ENCODE measurements around the gene ASB9.
"Not testable (repeated sequence)": the region's sequence is repeated elsewhere in the genome, so short reads cannot be mapped to it uniquely, and the experiment has no call there.

Gene ASB9

GRCh38 chrX:15269618-15270521 lies at the start of gene ASB9:
Gene ASB9 (minus strand): TSS chrX:15270083. CDS start chrX:15269874, 209 bp downstream.
- no peak for DNase-seq (ENCODE audit: low read depth in 2 of 2)

GRCh38 chrX:15319075-15319474 lies 49.2 kb upstream of the ASB9 start:
- DNase-seq (ENCODE audit: low read depth in 2 of 2) = no peak

GRCh38 chrX:15315509-15315908 lies 45.6 kb upstream of the ASB9 start, which contains the start of gene ASB11:
Gene ASB11 (minus strand): TSS chrX:15315640. CDS start chrX:15315605, 35 bp downstream.
- DNase-seq (ENCODE audit: low read depth in 2 of 2) = no peak

GRCh38 chrX:15314472-15314871 lies 44.6 kb upstream of the ASB9 start:
- DNase-seq (ENCODE audit: low read depth in 2 of 2) = no peak

- DNase-seq (ENCODE audit: low read depth in 2 of 2) = no peak
Observed at GRCh38 chrX:15311119-15311518, 41.2 kb upstream of the ASB9 start.

GRCh38 chrX:15310117-15310516 lies 40.2 kb upstream of the ASB9 start:
- no peak for DNase-seq (ENCODE audit: low read depth in 2 of 2)

- not testable (repeated sequence) for DNase-seq (ENCODE audit: low read depth in 2 of 2)
Observed at GRCh38 chrX:15305899-15306298, 36.0 kb upstream of the ASB9 start.

GRCh38 chrX:15301924-15302323 lies 32.0 kb upstream of the ASB9 start:
- DNase-seq (ENCODE audit: low read depth in 2 of 2) = no peak

GRCh38 chrX:15299941-15300851 lies 30.3 kb upstream of the ASB9 start:
- no peak for DNase-seq (ENCODE audit: low read depth in 2 of 2)

- DNase-seq (ENCODE audit: low read depth in 2 of 2) = no peak
Observed at GRCh38 chrX:15298780-15299179, 28.9 kb upstream of the ASB9 start.

- DNase-seq (ENCODE audit: low read depth in 2 of 2) = no peak
Observed at GRCh38 chrX:15298201-15298600, 28.3 kb upstream of the ASB9 start.

GRCh38 chrX:15293451-15293850 lies 23.6 kb upstream of the ASB9 start:
- DNase-seq (ENCODE audit: low read depth in 2 of 2) = no peak

GRCh38 chrX:15292861-15293260 lies 23.0 kb upstream of the ASB9 start:
- DNase-seq (ENCODE audit: low read depth in 2 of 2) = no peak

- DNase-seq (ENCODE audit: low read depth in 2 of 2) = no peak
Observed at GRCh38 chrX:15277604-15278003, 7.7 kb upstream of the ASB9 start.

- DNase-seq (ENCODE audit: low read depth in 2 of 2) = no peak
Observed at GRCh38 chrX:15274946-15275345, 5.1 kb upstream of the ASB9 start.

- not testable (repeated sequence) for DNase-seq (ENCODE audit: low read depth in 2 of 2)
Observed at GRCh38 chrX:15273275-15273674, 3.4 kb upstream of the ASB9 start.

- no peak for DNase-seq (ENCODE audit: low read depth in 2 of 2)
Observed at GRCh38 chrX:15271757-15272156, 1.9 kb upstream of the ASB9 start.

GRCh38 chrX:15269120-15269519 lies 763 bp downstream of the ASB9 start:
- no peak for DNase-seq (ENCODE audit: low read depth in 2 of 2)

GRCh38 chrX:15254852-15255251 lies 15.0 kb downstream of the ASB9 start:
- DNase-seq (ENCODE audit: low read depth in 2 of 2) = no peak

GRCh38 chrX:15245896-15246295 lies 24.0 kb downstream of the ASB9 start:
- DNase-seq (ENCODE audit: low read depth in 2 of 2) = no peak

GRCh38 chrX:15244421-15244820 lies 25.5 kb downstream of the ASB9 start:
- no peak for DNase-seq (ENCODE audit: low read depth in 2 of 2)

- peak in 1 of 2 donors; percentile 12 for DNase-seq (ENCODE audit: low read depth in 2 of 2)
Observed at GRCh38 chrX:15242899-15243555, 26.9 kb downstream of the ASB9 start.
